Gastrocnemius medialis (tissue), 4 donors: ENCODE measurements around the gene KLK13. TPM values are rescaled to one million over a fixed set of nuclear protein-coding genes. Genes with fewer than 3 reads are reported as not detected.

Source experiments
- ATAC-seq, 2 donors: fragments of 150-250 bp; one replicate each; pipeline ENCODE4 v1.9.1; 2016
- DNase-seq, 2 donors: peaks; one replicate each; pipeline ENCODE4 v3.0.0-alpha.2; 2019
- H3K27ac ChIP-seq, 4 donors: fragments of 200-600 bp; sonication (generic); 1 replicate in 1 of 4; 2 replicates in 3 of 4; pipeline ENCODE4 v1.5.1; 2016 to 2018; ENCODE audit warnings: mild to moderate bottlenecking in 2 of 4, moderate library complexity in 1 of 4
- H3K27me3 ChIP-seq, 3 donors: fragments of 200-600 bp; sonication (generic) in 2 of 3; 1 replicate in 1 of 3; 2 replicates in 2 of 3; pipeline versions ENCODE4 v1.5.1 to v1.6.0; 2016 to 2019; ENCODE audit warnings: mild to moderate bottlenecking in 1 of 3, moderate library complexity in 1 of 3
- H3K36me3 ChIP-seq, 2 donors: fragments of 200-600 bp; sonication (generic) in 1 of 2; one replicate each; pipeline ENCODE4 v1.5.1; 2017 to 2018
- H3K4me1 ChIP-seq, 2 donors: fragments of 200-600 bp; sonication (generic) in 1 of 2; one replicate each; pipeline ENCODE4 v1.5.1; 2016 to 2017; ENCODE audit warnings: mild to moderate bottlenecking in 2 of 2
- H3K4me3 ChIP-seq, 4 donors: fragments of 200-600 bp; sonication (generic) in 3 of 4; 1 replicate in 1 of 4; 2 replicates in 3 of 4; pipeline ENCODE4 v1.5.1; 2016 to 2019; ENCODE audit warnings: mild to moderate bottlenecking in 2 of 4
- H3K9me3 ChIP-seq, 3 donors: fragments of 200-600 bp; sonication (generic) in 2 of 3; 1 replicate in 1 of 3; 2 replicates in 2 of 3; pipeline ENCODE4 v1.5.1; 2016 to 2019
- POLR2A ChIP-seq, 2 donors: fragments of 450-650 bp; IDR thresholded peaks; one replicate each; pipeline ENCODE4 v1.6.1; 2017; ENCODE audit warnings: antibody characterized with exemption in 2 of 2, mild to moderate bottlenecking in 2 of 2, moderate library complexity in 2 of 2
- in situ Hi-C, 4 donors: fragments of 200-750 bp; cut with MboI; loops; one replicate each; pipeline versions ENCODE4 v1.15.0 to v1.8.0; 2017; ENCODE audit warnings: low sequenced_read_pairs in 4 of 4
- intact Hi-C: fragments of 100-400 bp; cut with DNase I; formaldehyde crosslinking; loops from one replicate; pipeline ENCODE4 v1.15.1; 2023; ENCODE audit warnings: low total_unique reads
- total RNA-seq, 4 donors: library from RNA; depleted of rRNA; stranded (reverse); fragments of >200 nt; gene quantifications; one replicate each; pipeline versions ENCODE4 v1.1.0 to v1.2.3, GENCODE V29; 2016
- TF ChIP-seq, protein P1 (sequence below), 5 experiments: fragments of 450-650 bp in 3 of 5; fragments of 200-600 bp in 2 of 5; sonication (generic) in 2 of 5; IDR thresholded peaks in 4 of 5; conservative IDR thresholded peaks in 1 of 5; 1 replicate in 4 of 5; 2 replicates in 1 of 5; pipeline ENCODE4 v1.5.1; 2016 to 2019; ENCODE audit warnings: antibody characterized with exemption in 5 of 5, mild to moderate bottlenecking in 3 of 5, moderate library complexity in 3 of 5

Gene KLK13
- total RNA-seq, 4 donors from 2014 or later = not detected

DNA sequence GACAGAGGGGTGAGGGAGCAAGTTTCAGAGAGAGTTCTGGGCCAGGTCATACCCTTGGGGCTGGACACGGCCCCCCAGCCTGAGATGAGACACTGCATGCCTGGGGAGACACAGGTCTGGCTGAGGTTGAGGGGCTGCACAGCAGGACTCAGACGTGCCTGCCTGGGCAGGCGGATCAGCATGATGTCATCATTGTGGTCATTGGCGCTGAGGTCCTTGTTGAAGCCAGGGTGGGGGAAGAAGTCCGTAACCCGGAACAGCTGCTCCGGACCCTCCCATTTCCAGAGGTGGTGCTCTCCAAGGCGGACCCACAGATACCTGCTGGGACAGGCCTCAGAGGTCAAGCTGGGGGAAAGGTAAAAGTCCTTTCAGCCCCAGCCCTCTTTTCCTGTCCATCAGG is 58.5 kb downstream of the KLK13 start:
- ATAC-seq (no peak), DNase-seq (no peak)
- H3K9me3 ChIP-seq = no peaks in the 10 kb centered on the region
- no peak overlapping the region for H3K27ac ChIP-seq
- no peaks in the 10 kb centered on the region for H3K36me3 ChIP-seq
- in situ Hi-C loops = no loop called here
- H3K4me1 ChIP-seq = no peaks in the 10 kb centered on the region
- H3K27me3 ChIP-seq = peaks cover 0 to 9% (median 3%) of the 10 kb centered on the region in 3 donors
- no peak overlapping the region for H3K4me3 ChIP-seq
- intact Hi-C loops = no loop called here
- no peak for TF ChIP-seq POLR2A (IDR thresholded peaks at IDR 0.05)
- TF ChIP-seq, protein P1, sequence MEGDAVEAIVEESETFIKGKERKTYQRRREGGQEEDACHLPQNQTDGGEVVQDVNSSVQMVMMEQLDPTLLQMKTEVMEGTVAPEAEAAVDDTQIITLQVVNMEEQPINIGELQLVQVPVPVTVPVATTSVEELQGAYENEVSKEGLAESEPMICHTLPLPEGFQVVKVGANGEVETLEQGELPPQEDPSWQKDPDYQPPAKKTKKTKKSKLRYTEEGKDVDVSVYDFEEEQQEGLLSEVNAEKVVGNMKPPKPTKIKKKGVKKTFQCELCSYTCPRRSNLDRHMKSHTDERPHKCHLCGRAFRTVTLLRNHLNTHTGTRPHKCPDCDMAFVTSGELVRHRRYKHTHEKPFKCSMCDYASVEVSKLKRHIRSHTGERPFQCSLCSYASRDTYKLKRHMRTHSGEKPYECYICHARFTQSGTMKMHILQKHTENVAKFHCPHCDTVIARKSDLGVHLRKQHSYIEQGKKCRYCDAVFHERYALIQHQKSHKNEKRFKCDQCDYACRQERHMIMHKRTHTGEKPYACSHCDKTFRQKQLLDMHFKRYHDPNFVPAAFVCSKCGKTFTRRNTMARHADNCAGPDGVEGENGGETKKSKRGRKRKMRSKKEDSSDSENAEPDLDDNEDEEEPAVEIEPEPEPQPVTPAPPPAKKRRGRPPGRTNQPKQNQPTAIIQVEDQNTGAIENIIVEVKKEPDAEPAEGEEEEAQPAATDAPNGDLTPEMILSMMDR (IDR thresholded peaks at IDR 0.05 in 4 of 5, conservative IDR thresholded peaks at IDR 0.05 in 1 of 5) = no peak

Other genes with a start within 250 kb of the KLK13 start
- gene KLK1, start 241.3 kb downstream of the KLK13 start, total RNA-seq = under 1 TPM in 1 of 4 donors, not detected in 3; 0.41 TPM
- not detected for gene KLK15, start 231.5 kb downstream of the KLK13 start, total RNA-seq
- gene KLK3, start 210.2 kb downstream of the KLK13 start, total RNA-seq = not detected
- gene KLK2, start 191.7 kb downstream of the KLK13 start, total RNA-seq = not detected
- not detected for gene KLK4, start 153.7 kb downstream of the KLK13 start, total RNA-seq
- not detected for gene KLK5, start 112.1 kb downstream of the KLK13 start, total RNA-seq
- gene KLK6, start 95.5 kb downstream of the KLK13 start, total RNA-seq = not detected
- gene KLK7, start 81.2 kb downstream of the KLK13 start, total RNA-seq = not detected
- gene KLK8, start 63.5 kb downstream of the KLK13 start, total RNA-seq = not detected
- gene KLK10, start 45.4 kb downstream of the KLK13 start, total RNA-seq = 1 to 10 TPM in 1 of 4 donors, not detected in 3; 1.6 TPM
- not detected for gene KLK11, start 38.5 kb downstream of the KLK13 start, total RNA-seq
- gene KLK12, start 30.1 kb downstream of the KLK13 start, total RNA-seq = not detected
- not detected for gene KLK14, start 17.8 kb upstream of the KLK13 start, total RNA-seq
- gene CTU1, start 43.3 kb upstream of the KLK13 start, total RNA-seq = 10 to 100 TPM in 2 of 4 donors, 1 to 10 TPM in 2; 5.8 to 11.9 (median 9.3) TPM
- gene SIGLEC9, start 59.8 kb upstream of the KLK13 start, total RNA-seq = 1 to 10 TPM in 2 of 4 donors, under 1 TPM in 1, not detected in 1; 0.72 to 1.4 (median 1.0) TPM
- gene SIGLEC7, start 77.2 kb upstream of the KLK13 start, total RNA-seq = under 1 TPM in 3 of 4 donors, not detected in 1; 0.13 to 0.97 (median 0.23) TPM
- gene CD33, start 160.0 kb upstream of the KLK13 start, total RNA-seq = 1 to 10 TPM in 2 of 4 donors, under 1 TPM in 1, not detected in 1; 0.71 to 2.3 (median 2.1) TPM
- not detected for gene SIGLECL1, start 186.0 kb upstream of the KLK13 start, total RNA-seq
- gene IGLON5, start 246.6 kb upstream of the KLK13 start, total RNA-seq = not detected